Tongue (tissue), 2 donors: ENCODE data around the gene GRIP2. TPM values are rescaled to one million over a fixed set of nuclear protein-coding genes. Genes with fewer than 3 reads are reported as not detected.
A peak's percentile ranks its signal among the peaks of the same experiment; 100 is the strongest.

ENCODE experiments used
- DNase-seq: peaks from one replicate; pipeline ENCODE4 v3.0.0-alpha.2; 2015
- total RNA-seq: library from RNA; depleted of rRNA; stranded (reverse); fragments of >200 nt; gene quantifications from one replicate; pipeline ENCODE4 v1.2.3, GENCODE V29; 2014

Gene GRIP2
- total RNA-seq, 1 donor from 2014 or later: 14.1 TPM

DNA sequence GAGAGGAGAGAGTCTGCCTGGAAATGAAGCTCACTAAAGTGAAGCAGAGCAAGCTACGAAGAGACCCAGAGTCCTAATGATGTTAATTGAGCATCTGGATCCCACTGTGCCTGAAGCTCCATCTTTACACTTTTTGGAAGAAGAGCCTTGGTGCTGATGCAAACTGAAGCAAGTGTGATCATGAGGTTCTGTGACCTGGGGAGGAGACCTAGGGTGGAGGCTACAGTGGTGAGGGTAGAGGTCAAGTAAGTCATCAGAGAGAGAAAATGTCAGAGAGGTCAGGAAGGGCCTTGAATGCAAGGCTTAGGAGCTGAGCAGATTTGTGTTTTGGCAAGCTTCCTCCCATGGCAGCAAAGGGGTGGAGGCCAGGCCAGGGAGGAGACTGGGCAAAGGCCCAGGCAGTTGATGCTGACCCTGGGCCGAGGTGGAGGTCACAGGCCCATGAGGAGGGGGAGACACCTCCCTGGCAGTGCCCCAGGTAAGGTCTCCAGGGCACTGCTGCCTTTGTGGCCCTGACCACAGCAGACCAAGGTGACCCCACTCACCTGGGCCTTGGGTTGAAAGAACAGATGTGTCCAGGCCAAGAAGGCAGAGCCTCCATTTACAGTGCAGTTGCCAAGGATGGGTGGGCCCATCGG lies 1.6 kb downstream of the GRIP2 start:
- no peak for DNase-seq

- no peak for DNase-seq
Observed at GRCh38 chr3:14537590-14538450, 2.3 kb downstream of the GRIP2 start.

DNA sequence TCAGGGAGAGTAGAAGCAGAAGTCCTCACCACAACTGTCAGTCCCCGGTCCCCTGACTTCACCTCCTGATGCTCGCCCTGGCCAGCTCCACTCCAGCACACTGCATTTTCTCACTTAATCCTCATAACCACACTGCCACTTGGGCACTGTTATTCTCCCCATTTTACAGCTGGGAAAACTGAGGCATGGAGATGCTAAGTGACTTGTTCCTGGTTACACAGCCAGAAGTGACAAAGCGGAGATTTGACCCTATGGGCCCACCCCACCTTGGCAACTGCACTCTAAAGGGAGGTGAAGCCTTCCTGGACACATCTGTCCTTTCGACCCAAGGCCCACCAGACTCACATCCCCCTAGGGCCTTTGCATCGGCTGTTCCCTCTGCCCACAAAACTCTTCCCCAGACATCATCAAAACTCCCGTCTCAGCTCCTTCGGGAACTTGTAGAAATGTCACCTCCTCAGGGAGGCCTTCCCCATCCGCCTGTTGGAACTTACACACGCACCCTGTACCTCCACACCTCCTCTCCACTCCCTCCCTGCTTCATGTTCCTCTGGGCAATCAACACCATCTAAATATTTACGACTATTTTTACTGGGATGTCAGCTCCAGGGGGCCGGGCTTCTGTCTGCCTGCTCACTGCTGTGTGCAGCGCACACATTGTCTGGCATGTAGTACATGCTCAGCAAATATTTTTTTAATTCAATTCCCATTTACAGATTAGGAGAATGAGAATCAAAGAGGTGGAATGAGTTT lies 3.1 kb downstream of the GRIP2 start:
- DNase-seq: no peak

- no peak for DNase-seq
Observed at GRCh38 chr3:14536055-14536815, 3.9 kb downstream of the GRIP2 start.

GRCh38 chr3:14535616-14536015 lies 4.5 kb downstream of the GRIP2 start:
- DNase-seq: no peak

DNA sequence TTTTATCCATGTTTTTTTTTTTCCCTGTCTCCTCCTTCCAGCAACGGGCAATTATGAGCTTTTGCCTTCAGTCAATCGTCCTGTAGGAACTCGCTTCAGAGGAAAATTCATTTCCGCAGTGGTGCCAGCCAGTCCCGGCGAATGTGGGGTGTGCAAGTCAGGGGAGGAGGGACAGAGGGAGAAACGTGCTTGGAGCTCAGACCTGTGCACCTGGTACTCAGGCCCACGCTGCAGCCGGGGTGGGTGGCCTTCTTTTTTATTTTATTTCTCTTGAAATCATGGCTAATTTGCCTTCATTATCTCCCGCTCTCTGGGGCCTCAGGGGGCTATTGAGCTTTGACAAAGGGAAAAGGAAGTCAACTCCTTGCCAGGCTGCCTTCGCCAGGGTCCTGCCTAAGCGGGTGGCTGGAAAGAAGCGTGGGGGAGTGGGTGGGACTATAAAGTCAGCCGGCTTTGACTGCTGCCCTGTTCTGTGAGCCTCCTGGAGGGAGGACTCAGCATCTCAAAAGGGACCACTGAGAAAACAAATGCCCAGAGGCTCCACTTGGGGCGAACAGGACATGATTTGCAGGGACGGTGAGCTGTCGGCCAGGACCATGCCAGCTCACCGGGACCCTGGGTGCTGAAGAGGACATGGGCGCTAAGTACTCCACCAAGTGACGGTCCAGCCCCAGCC lies 5.5 kb downstream of the GRIP2 start:
- DNase-seq: no peak

DNA sequence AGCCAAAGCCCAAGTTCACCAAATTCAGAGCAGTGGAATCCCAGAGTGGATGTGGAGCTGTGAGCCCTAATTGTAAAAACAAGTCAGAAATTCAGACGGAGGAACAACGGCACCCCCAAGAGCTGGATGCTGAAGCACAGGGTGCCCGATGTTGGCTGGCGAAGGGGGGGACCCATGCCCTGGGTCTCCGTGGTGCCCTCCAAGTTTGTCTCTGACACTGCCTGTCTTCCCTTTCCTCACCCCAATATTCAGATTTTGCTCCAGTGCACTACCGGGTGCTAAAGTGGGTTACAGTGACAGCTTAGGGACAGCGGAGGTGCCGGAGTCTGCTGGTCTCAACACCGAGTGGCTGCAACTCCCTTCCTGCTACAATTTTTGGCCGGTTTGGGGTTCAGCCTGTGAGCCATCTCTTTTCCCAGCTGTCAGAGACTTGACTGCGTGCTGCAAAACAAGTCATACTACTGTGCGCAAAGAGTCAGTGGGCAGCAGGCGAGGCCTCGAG lies 6.6 kb downstream of the GRIP2 start:
- no peak for DNase-seq

DNA sequence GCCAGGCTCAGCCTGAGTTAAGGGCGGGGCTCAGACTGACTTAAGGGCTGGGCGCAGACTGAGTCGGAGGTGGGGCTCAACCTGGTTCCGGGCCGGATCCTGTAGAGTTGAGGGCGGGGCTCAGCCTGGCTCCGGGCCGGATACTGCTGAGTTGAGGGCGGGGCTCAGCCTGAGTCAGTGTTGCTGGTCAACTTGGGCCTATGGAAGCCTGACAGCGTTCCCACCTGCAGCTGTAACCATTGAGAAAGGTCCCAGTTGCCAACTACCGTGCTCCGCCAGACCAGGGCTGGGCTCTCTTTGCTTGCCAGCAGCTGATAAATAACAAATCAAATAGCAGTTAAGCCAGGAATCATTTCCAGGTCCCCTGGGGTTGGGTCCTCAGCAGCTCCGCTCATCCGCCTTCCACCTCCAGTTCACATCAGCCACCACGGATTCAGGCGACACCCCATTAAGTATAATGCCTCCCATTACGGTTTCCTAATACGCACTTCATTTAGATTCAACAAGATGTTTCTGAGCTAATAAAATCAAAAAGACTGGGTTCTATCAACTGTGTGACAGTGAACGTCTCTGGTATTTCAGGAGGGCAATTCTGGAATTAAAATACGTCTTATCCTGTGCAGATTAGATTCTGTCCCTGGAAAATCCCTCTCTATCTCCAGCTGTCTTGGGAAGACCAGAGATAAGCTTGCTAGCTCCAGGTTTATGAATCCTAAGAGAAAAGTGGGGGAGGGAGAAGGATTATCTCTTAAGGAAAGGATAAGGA lies 7.3 kb downstream of the GRIP2 start:
- no peak for DNase-seq

DNA sequence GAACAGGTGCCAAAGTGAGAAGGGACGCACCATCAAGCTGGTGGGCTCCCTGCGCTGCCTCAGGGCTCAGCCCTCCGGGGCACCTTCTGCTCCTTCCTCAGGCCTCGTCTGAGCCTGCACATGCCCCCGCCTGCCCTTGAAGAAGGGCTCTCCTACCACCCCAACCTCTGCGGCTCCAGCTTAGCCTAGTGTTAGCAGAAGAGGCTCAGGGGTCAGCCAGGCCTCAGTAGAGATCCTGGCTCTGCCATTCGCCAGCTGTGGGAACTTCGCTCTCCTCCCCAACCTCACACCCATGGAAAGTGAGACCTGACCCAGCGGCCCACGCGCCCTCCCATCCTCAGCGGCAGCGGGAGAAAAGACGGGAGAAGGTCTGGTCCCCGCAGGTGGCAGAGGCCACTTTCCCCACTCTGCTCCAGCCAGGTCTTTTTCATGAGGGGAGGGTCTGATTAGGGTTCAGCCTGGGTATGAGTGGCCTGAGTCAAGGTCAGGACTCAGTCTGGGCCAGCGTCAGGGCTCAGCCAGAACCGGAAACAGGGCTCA lies 8.2 kb downstream of the GRIP2 start:
- no peak for DNase-seq

GRCh38 chr3:14528081-14528480 lies 12.1 kb downstream of the GRIP2 start:
- no peak for DNase-seq

DNA sequence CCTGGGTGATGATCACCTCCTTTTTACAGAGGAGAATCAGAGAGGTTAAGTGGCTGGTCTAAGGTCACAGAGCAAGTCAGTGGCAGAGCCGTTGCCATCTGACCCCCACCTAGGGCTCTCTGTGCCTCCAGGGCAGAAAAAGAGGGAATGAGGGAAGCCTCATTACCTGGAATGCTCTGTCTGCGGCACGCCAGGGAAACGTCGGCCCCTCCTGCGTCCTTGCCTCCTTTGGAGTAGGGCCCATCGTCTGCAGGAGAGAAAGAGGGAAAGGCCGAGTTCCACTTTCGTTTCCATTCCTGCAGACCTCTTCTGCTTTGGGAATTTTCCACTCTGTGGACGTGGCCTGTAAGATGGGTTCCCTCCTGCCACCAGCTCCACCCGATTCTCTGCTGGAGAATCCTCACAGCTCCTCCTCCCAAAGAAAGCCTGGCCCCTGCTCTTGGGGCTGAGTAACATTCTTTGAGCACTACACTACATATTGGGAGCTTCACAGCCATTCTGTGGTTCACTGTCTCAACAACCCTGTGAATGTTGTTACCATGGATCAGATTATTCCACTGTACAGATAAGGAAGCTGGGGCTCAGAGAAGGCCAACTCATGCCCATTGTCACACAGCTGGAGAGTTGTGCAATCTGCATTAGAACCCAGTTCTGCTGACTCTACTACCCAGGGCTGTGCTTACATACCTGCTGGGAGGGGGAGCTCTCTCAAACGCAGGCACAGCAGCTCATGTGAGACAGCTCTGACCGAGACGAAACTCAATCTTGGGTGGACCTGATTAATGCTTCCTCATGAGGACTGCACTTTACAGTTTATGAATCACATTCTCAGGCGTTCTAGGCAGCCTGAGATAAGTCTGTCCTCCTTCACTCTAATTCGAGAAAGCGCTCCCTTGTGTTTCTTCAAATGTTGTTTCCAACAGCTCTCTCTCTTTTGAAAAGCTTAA lies 14.2 kb downstream of the GRIP2 start:
- no peak for DNase-seq

GRCh38 chr3:14524920-14525660 lies 15.1 kb downstream of the GRIP2 start:
- DNase-seq: no peak

GRCh38 chr3:14524311-14524711 lies 15.8 kb downstream of the GRIP2 start:
- peak; percentile 67 for DNase-seq

GRCh38 chr3:14523792-14524191 lies 16.4 kb downstream of the GRIP2 start:
- DNase-seq: peak; percentile 40

- no peak for DNase-seq
Observed at GRCh38 chr3:14522768-14523167, 17.4 kb downstream of the GRIP2 start.

GRCh38 chr3:14522129-14522691 lies 17.9 kb downstream of the GRIP2 start:
- DNase-seq: peak; percentile 83

- no peak for DNase-seq
Observed at GRCh38 chr3:14521611-14522010, 18.5 kb downstream of the GRIP2 start.

GRCh38 chr3:14520967-14521366 lies 19.2 kb downstream of the GRIP2 start:
- no peak for DNase-seq
